Peyer's patch (tissue), 4 donors: ENCODE data around the gene ZMYM5.

ENCODE experiments used
- POLR2A ChIP-seq, 2 donors: fragments of 450-650 bp; IDR thresholded peaks; one replicate each; pipeline ENCODE4 v1.5.1; 2017; ENCODE audit warnings: antibody characterized with exemption in 2 of 2, mild to moderate bottlenecking in 2 of 2, moderate library complexity in 2 of 2
- TF ChIP-seq, protein P1 (sequence below), 6 experiments: fragments of 450-650 bp in 4 of 6; fragments of 200-600 bp in 2 of 6; sonication (generic) in 1 of 6; IDR thresholded peaks; one replicate each; pipeline ENCODE4 v1.5.1; 2017 to 2019; ENCODE audit warnings: antibody characterized with exemption in 6 of 6, mild to moderate bottlenecking in 3 of 6, moderate library complexity in 1 of 6

GRCh38 chr13:19862481-19863313, 752 bp downstream of the ZMYM5 start:
- TF ChIP-seq, protein P1, sequence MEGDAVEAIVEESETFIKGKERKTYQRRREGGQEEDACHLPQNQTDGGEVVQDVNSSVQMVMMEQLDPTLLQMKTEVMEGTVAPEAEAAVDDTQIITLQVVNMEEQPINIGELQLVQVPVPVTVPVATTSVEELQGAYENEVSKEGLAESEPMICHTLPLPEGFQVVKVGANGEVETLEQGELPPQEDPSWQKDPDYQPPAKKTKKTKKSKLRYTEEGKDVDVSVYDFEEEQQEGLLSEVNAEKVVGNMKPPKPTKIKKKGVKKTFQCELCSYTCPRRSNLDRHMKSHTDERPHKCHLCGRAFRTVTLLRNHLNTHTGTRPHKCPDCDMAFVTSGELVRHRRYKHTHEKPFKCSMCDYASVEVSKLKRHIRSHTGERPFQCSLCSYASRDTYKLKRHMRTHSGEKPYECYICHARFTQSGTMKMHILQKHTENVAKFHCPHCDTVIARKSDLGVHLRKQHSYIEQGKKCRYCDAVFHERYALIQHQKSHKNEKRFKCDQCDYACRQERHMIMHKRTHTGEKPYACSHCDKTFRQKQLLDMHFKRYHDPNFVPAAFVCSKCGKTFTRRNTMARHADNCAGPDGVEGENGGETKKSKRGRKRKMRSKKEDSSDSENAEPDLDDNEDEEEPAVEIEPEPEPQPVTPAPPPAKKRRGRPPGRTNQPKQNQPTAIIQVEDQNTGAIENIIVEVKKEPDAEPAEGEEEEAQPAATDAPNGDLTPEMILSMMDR (IDR thresholded peaks at IDR 0.05) = no peak
- TF ChIP-seq POLR2A (IDR thresholded peaks at IDR 0.05) = no peak
